ENCODE results near the gene H19. TPM values are rescaled to one million over a fixed set of nuclear protein-coding genes. Genes with fewer than 3 reads are reported as not detected.

The H19 gene
- total RNA-seq, result 1 to 10 TPM in 3 of 5 donors, not detected in 2; 1.7 to 2.3 (median 2.0) TPM
- 20.9 TPM for total RNA-seq (2013)
- total RNA-seq, result 0 reads per million in 29 experiments

- Histone ChIP-seq H3K36me3 (ENCODE audit: control insufficient read depth in 2 of 2, extremely low read depth in 1 of 2, insufficient read depth in 1 of 2, low read length in 1 of 2) (no peaks in the 10 kb centered on the region), H3K27me3 (replicated peaks in 1 of 2; ENCODE audit: control insufficient read depth in 2 of 2, extremely low read depth in 1 of 2, insufficient read depth in 2 of 2, low read length in 1 of 2) (no peaks in the 10 kb centered on the region), H3K9me3 (no peaks in the 10 kb centered on the region), H3K27ac (ENCODE audit: low read length) (no peak within 1 kb of the TSS), H3K4me1 (ENCODE audit: control insufficient read depth in 1 of 2, extremely low read depth in 1 of 2, insufficient read depth in 2 of 2, low read length in 2 of 2) (no peaks in the 10 kb centered on the region), H3K4me3 (ENCODE audit: control insufficient read depth in 1 of 2, extremely low read depth in 1 of 2, low read length in 1 of 2) (no peak within 1 kb of the TSS)
- H3K27ac Mint-ChIP-seq, result no peak within 1 kb of the TSS
- DNase-seq, result no peak
- POLR2A ChIA-PET, result no interaction called here
- no peaks in the 10 kb centered on the region for H3K4me1 Mint-ChIP-seq
- no peaks in the 10 kb centered on the region for H3K36me3 Mint-ChIP-seq
- WGBS (ENCODE audit: insufficient coverage), result no CpG with 5 or more reads among the region's 14 CpGs
- H3K9me3 Mint-ChIP-seq, result no peaks in the 10 kb centered on the region
- no peaks in the 10 kb centered on the region for H3K27me3 Mint-ChIP-seq
- ATAC-seq (replicated peaks in 1 of 4), result no peak
- CTCF ChIA-PET, result no interaction called here
- no peak within 1 kb of the TSS for H3K4me3 Mint-ChIP-seq
Observed at GRCh38 chr11:1997755-1998154, at the start of gene H19. TSS of gene H19 (minus strand) at chr11:1997842.

- Mint-ChIP-seq H3K27ac (no peak overlapping the region), H3K36me3 (no peaks in the 10 kb centered on the region), H3K27me3 (no peaks in the 10 kb centered on the region), H3K4me1 (no peaks in the 10 kb centered on the region), H3K9me3 (no peaks in the 10 kb centered on the region), H3K4me3 (no peak overlapping the region)
- Histone ChIP-seq H3K36me3 (ENCODE audit: control insufficient read depth in 2 of 2, extremely low read depth in 1 of 2, insufficient read depth in 1 of 2, low read length in 1 of 2) (no peaks in the 10 kb centered on the region), H3K27ac (ENCODE audit: low read length) (no peak overlapping the region), H3K4me1 (ENCODE audit: control insufficient read depth in 1 of 2, extremely low read depth in 1 of 2, insufficient read depth in 2 of 2, low read length in 2 of 2) (no peaks in the 10 kb centered on the region), H3K9me3 (no peaks in the 10 kb centered on the region), H3K27me3 (replicated peaks in 1 of 2; ENCODE audit: control insufficient read depth in 2 of 2, extremely low read depth in 1 of 2, insufficient read depth in 2 of 2, low read length in 1 of 2) (peaks cover 2% of the 10 kb centered on the region in 2 experiments), H3K4me3 (ENCODE audit: control insufficient read depth in 1 of 2, extremely low read depth in 1 of 2, low read length in 1 of 2) (no peak overlapping the region)
- no peak for DNase-seq
- WGBS (ENCODE audit: insufficient coverage), result 56% methylated on average over 2 of the region's 2 CpGs
- ChIA-PET CTCF (no interaction called here), POLR2A (no interaction called here)
- no peak for ATAC-seq (replicated peaks in 1 of 4)
Observed at GRCh38 chr11:2041963-2042362, 44.3 kb upstream of the H19 start.

- Mint-ChIP-seq H3K4me1 (no peaks in the 10 kb centered on the region), H3K27me3 (no peaks in the 10 kb centered on the region), H3K27ac (no peak overlapping the region), H3K4me3 (no peak overlapping the region), H3K36me3 (no peaks in the 10 kb centered on the region), H3K9me3 (no peaks in the 10 kb centered on the region)
- CTCF ChIA-PET, result no interaction called here
- no peaks in the 10 kb centered on the region for H3K4me1 ChIP-seq (ENCODE audit: control insufficient read depth in 1 of 2, extremely low read depth in 1 of 2, insufficient read depth in 2 of 2, low read length in 2 of 2)
- H3K27ac ChIP-seq (ENCODE audit: low read length), result no peak overlapping the region
- H3K27me3 ChIP-seq (replicated peaks in 1 of 2; ENCODE audit: control insufficient read depth in 2 of 2, extremely low read depth in 1 of 2, insufficient read depth in 2 of 2, low read length in 1 of 2), result peaks cover 2% of the 10 kb centered on the region in 2 experiments
- POLR2A ChIA-PET, result no interaction called here
- H3K9me3 ChIP-seq, result no peaks in the 10 kb centered on the region
- H3K36me3 ChIP-seq (ENCODE audit: control insufficient read depth in 2 of 2, extremely low read depth in 1 of 2, insufficient read depth in 1 of 2, low read length in 1 of 2), result no peaks in the 10 kb centered on the region
- DNase-seq (no peak), ATAC-seq (replicated peaks in 1 of 4) (no peak)
- no peak overlapping the region for H3K4me3 ChIP-seq (ENCODE audit: control insufficient read depth in 1 of 2, extremely low read depth in 1 of 2, low read length in 1 of 2)
- WGBS (ENCODE audit: insufficient coverage), result no CpG with 5 or more reads among the region's 7 CpGs
Observed at GRCh38 chr11:2041153-2041552, 43.5 kb upstream of the H19 start.

GRCh38 chr11:2039198-2039759, 41.6 kb upstream of the H19 start:
- WGBS (ENCODE audit: insufficient coverage), result no CpG with 5 or more reads among the region's 20 CpGs
- Mint-ChIP-seq H3K4me3 (no peak overlapping the region), H3K27me3 (no peaks in the 10 kb centered on the region), H3K27ac (no peak overlapping the region), H3K9me3 (no peaks in the 10 kb centered on the region), H3K36me3 (no peaks in the 10 kb centered on the region), H3K4me1 (no peaks in the 10 kb centered on the region)
- Histone ChIP-seq H3K4me1 (ENCODE audit: control insufficient read depth in 1 of 2, extremely low read depth in 1 of 2, insufficient read depth in 2 of 2, low read length in 2 of 2) (no peaks in the 10 kb centered on the region), H3K36me3 (ENCODE audit: control insufficient read depth in 2 of 2, extremely low read depth in 1 of 2, insufficient read depth in 1 of 2, low read length in 1 of 2) (no peaks in the 10 kb centered on the region), H3K4me3 (ENCODE audit: control insufficient read depth in 1 of 2, extremely low read depth in 1 of 2, low read length in 1 of 2) (no peak overlapping the region), H3K9me3 (no peaks in the 10 kb centered on the region), H3K27me3 (replicated peaks in 1 of 2; ENCODE audit: control insufficient read depth in 2 of 2, extremely low read depth in 1 of 2, insufficient read depth in 2 of 2, low read length in 1 of 2) (no peaks in the 10 kb centered on the region), H3K27ac (ENCODE audit: low read length) (no peak overlapping the region)
- no peak for ATAC-seq (replicated peaks in 1 of 4)
- ChIA-PET CTCF (interaction anchor here (0.6 to 5.5 kb wide), 4 partner anchors 111 to 120 kb away, joined by 3 to 41 read pairs (median 5); no protein-coding TSS in a partner anchor), POLR2A (no interaction called here)
- no peak for DNase-seq

GRCh38 chr11:2036863-2037486, 39.3 kb upstream of the H19 start:
- H3K9me3 ChIP-seq, result no peaks in the 10 kb centered on the region
- no peak overlapping the region for H3K27ac ChIP-seq (ENCODE audit: low read length)
- H3K27ac Mint-ChIP-seq, result no peak overlapping the region
- DNase-seq (no peak), ATAC-seq (replicated peaks in 1 of 4) (peak; percentile 44 to 63 (median 53))
- no peak overlapping the region for H3K4me3 ChIP-seq (ENCODE audit: control insufficient read depth in 1 of 2, extremely low read depth in 1 of 2, low read length in 1 of 2)
- H3K9me3 Mint-ChIP-seq, result no peaks in the 10 kb centered on the region
- POLR2A ChIA-PET, result interaction anchor here in 1 of 2 donors (0.6 kb wide), 1 partner anchor 109 kb away, joined by 5 read pairs; no protein-coding TSS in a partner anchor
- H3K4me1 ChIP-seq (ENCODE audit: control insufficient read depth in 1 of 2, extremely low read depth in 1 of 2, insufficient read depth in 2 of 2, low read length in 2 of 2), result no peaks in the 10 kb centered on the region
- no CpG with 5 or more reads among the region's 18 CpGs for WGBS (ENCODE audit: insufficient coverage)
- H3K36me3 Mint-ChIP-seq, result no peaks in the 10 kb centered on the region
- no peaks in the 10 kb centered on the region for H3K27me3 ChIP-seq (replicated peaks in 1 of 2; ENCODE audit: control insufficient read depth in 2 of 2, extremely low read depth in 1 of 2, insufficient read depth in 2 of 2, low read length in 1 of 2)
- no peak overlapping the region for H3K4me3 Mint-ChIP-seq
- no peaks in the 10 kb centered on the region for H3K4me1 Mint-ChIP-seq
- H3K36me3 ChIP-seq (ENCODE audit: control insufficient read depth in 2 of 2, extremely low read depth in 1 of 2, insufficient read depth in 1 of 2, low read length in 1 of 2), result no peaks in the 10 kb centered on the region
- H3K27me3 Mint-ChIP-seq, result no peaks in the 10 kb centered on the region
- CTCF ChIA-PET, result interaction anchor here (0.6 to 5.5 kb wide), 7 partner anchors 112 to 385 kb away, joined by 3 to 41 read pairs (median 6); no protein-coding TSS in a partner anchor

GRCh38 chr11:2035382-2035781, 37.7 kb upstream of the H19 start:
- Mint-ChIP-seq H3K4me1 (no peaks in the 10 kb centered on the region), H3K9me3 (no peaks in the 10 kb centered on the region), H3K27ac (no peak overlapping the region), H3K36me3 (no peaks in the 10 kb centered on the region), H3K4me3 (no peak overlapping the region), H3K27me3 (no peaks in the 10 kb centered on the region)
- WGBS (ENCODE audit: insufficient coverage), result no CpG with 5 or more reads among the region's 14 CpGs
- no peaks in the 10 kb centered on the region for H3K27me3 ChIP-seq (replicated peaks in 1 of 2; ENCODE audit: control insufficient read depth in 2 of 2, extremely low read depth in 1 of 2, insufficient read depth in 2 of 2, low read length in 1 of 2)
- no peaks in the 10 kb centered on the region for H3K4me1 ChIP-seq (ENCODE audit: control insufficient read depth in 1 of 2, extremely low read depth in 1 of 2, insufficient read depth in 2 of 2, low read length in 2 of 2)
- DNase-seq, result no peak
- ATAC-seq (replicated peaks in 1 of 4), result no peak
- H3K4me3 ChIP-seq (ENCODE audit: control insufficient read depth in 1 of 2, extremely low read depth in 1 of 2, low read length in 1 of 2), result no peak overlapping the region
- H3K27ac ChIP-seq (ENCODE audit: low read length), result no peak overlapping the region
- ChIA-PET POLR2A (no interaction called here), CTCF (interaction anchor here (1.6 to 5.5 kb wide), 2 partner anchors 116 kb away, joined by 6 to 41 read pairs; no protein-coding TSS in a partner anchor)
- H3K9me3 ChIP-seq, result no peaks in the 10 kb centered on the region
- H3K36me3 ChIP-seq (ENCODE audit: control insufficient read depth in 2 of 2, extremely low read depth in 1 of 2, insufficient read depth in 1 of 2, low read length in 1 of 2), result no peaks in the 10 kb centered on the region
